BLaER1 treated with 17β-estradiol and CSF1 and Interleukin-3, amounts not matched to agents 10 nM and 100 nM (cell line): ENCODE measurements around the gene POLH.

Experiments
- H3K27ac ChIP-seq, 11 experiments: shearing (Covaris generic); formaldehyde crosslinking; 2 replicates each; pipeline ENCODE4 v1.8.1; 2022
- H3K27me3 ChIP-seq, 11 experiments: shearing (Covaris generic); formaldehyde crosslinking; 2 replicates each; pipeline ENCODE4 v1.8.1; 2022
- H3K36me3 ChIP-seq, 11 experiments: shearing (Covaris generic); formaldehyde crosslinking; 2 replicates each; pipeline ENCODE4 v1.8.1; 2022
- H3K4me1 ChIP-seq, 10 experiments: shearing (Covaris generic); formaldehyde crosslinking; 2 replicates each; pipeline ENCODE4 v1.8.1; 2022
- H3K4me2 ChIP-seq, 11 experiments: shearing (Covaris generic); formaldehyde crosslinking; 2 replicates each; pipeline ENCODE4 v1.8.1; 2022
- H3K4me3 ChIP-seq, 10 experiments: shearing (Covaris generic); formaldehyde crosslinking; 2 replicates each; pipeline ENCODE4 v1.8.1; 2022
- H3K9ac ChIP-seq, 11 experiments: shearing (Covaris generic); formaldehyde crosslinking; 2 replicates each; pipeline ENCODE4 v1.8.1; 2022
- H3K9me3 ChIP-seq, 11 experiments: shearing (Covaris generic); formaldehyde crosslinking; replicated peaks in 1 of 11; 2 replicates each; pipeline ENCODE4 v1.8.1; 2022
- H4K20me1 ChIP-seq, 11 experiments: shearing (Covaris generic); formaldehyde crosslinking; 2 replicates each; pipeline ENCODE4 v1.8.1; 2022
- Cebpa-rat ChIP-seq, 11 experiments: shearing (Covaris generic); IDR thresholded peaks; 2 replicates each; pipeline ENCODE4 v1.8.1; 2022

The POLH gene

GRCh38 chr6:43559328-43559727 is 16.7 kb upstream of the POLH start:
- Histone ChIP-seq H3K27ac (no peak overlapping the region), H3K9ac (no peak overlapping the region), H3K27me3 (no peaks in the 10 kb centered on the region), H3K4me1 (no peaks in the 10 kb centered on the region), H3K36me3 (peaks cover 99 to 100% (median 100%) of the 10 kb centered on the region in 11 experiments), H3K4me2 (no peak overlapping the region), H4K20me1 (peaks cover 0 to 10% (median 0%) of the 10 kb centered on the region in 11 experiments; a peak in 2 of 22 replicates), H3K9me3 (no peaks in the 10 kb centered on the region), H3K4me3 (no peak overlapping the region)
- TF ChIP-seq Cebpa-rat (IDR thresholded peaks at IDR 0.05): no peak

- Histone ChIP-seq H3K36me3 (peaks cover 66 to 81% (median 76%) of the 10 kb centered on the region in 11 experiments), H3K9ac (no peak overlapping the region), H3K9me3 (no peaks in the 10 kb centered on the region), H3K27ac (no peak overlapping the region), H3K4me1 (peaks cover 6 to 16% (median 12%) of the 10 kb centered on the region in 10 experiments; a peak in 19 of 20 replicates), H3K4me3 (no peak overlapping the region), H3K4me2 (no peak overlapping the region), H3K27me3 (no peaks in the 10 kb centered on the region), H4K20me1 (peaks cover 0 to 75% (median 30%) of the 10 kb centered on the region in 11 experiments; a peak in 14 of 22 replicates)
- TF ChIP-seq Cebpa-rat (IDR thresholded peaks at IDR 0.05): no peak
Measured at GRCh38 chr6:43570876-43571441, 5.0 kb upstream of the POLH start.

GRCh38 chr6:43572015-43572414 is 4.0 kb upstream of the POLH start:
- H3K4me1 ChIP-seq: peaks cover 6 to 17% (median 12%) of the 10 kb centered on the region in 10 experiments; a peak in 19 of 20 replicates

GRCh38 chr6:43575105-43575771 is 747 bp upstream of the POLH start:
- Histone ChIP-seq H3K27me3 (no peaks in the 10 kb centered on the region), H3K36me3 (peaks cover 23 to 55% (median 43%) of the 10 kb centered on the region in 11 experiments), H3K4me1 (peaks cover 22 to 34% (median 30%) of the 10 kb centered on the region in 10 experiments), H4K20me1 (peaks cover 0 to 64% (median 30%) of the 10 kb centered on the region in 11 experiments; a peak in 14 of 22 replicates), H3K4me3 (peak overlapping the region; percentile 80 to 99 (median 95)), H3K9ac (peak overlapping the region; percentile 73 to 96 (median 85)), H3K4me2 (peak overlapping the region; percentile 80 to 97 (median 91)), H3K9me3 (peaks cover 0 to 10% (median 8%) of the 10 kb centered on the region in 11 experiments; a peak in 10 of 22 replicates), H3K27ac (peak overlapping the region in 10 of 11 experiments; percentile 47 to 90 (median 78); a peak in 20 of 22 replicates)
- TF ChIP-seq Cebpa-rat (IDR thresholded peaks at IDR 0.05): no peak

More at GRCh38 chr6:43572015-43572414, 4.0 kb upstream of the POLH start:
- Histone ChIP-seq H3K4me3 (no peak overlapping the region), H3K4me2 (no peak overlapping the region), H3K9me3 (no peaks in the 10 kb centered on the region), H3K9ac (no peak overlapping the region), H4K20me1 (peaks cover 0 to 71% (median 30%) of the 10 kb centered on the region in 11 experiments; a peak in 14 of 22 replicates), H3K27me3 (no peaks in the 10 kb centered on the region), H3K36me3 (peaks cover 55 to 71% (median 66%) of the 10 kb centered on the region in 11 experiments), H3K27ac (no peak overlapping the region)
- no peak for TF ChIP-seq Cebpa-rat (IDR thresholded peaks at IDR 0.05)

- peak overlapping the region in 9 of 11 experiments; percentile 67 to 87 (median 81); a peak in 16 of 22 replicates for H3K4me2 ChIP-seq
- H3K9me3 ChIP-seq: peaks cover 0 to 10% (median 8%) of the 10 kb centered on the region in 11 experiments; a peak in 10 of 22 replicates
- H3K27me3 ChIP-seq: no peaks in the 10 kb centered on the region
- TF ChIP-seq Cebpa-rat (IDR thresholded peaks at IDR 0.05): no peak
- peaks cover 19 to 41% (median 31%) of the 10 kb centered on the region in 11 experiments for H3K36me3 ChIP-seq
- H3K4me1 ChIP-seq: peaks cover 19 to 33% (median 29%) of the 10 kb centered on the region in 10 experiments
- H3K4me3 ChIP-seq: peak overlapping the region in 1 of 10 experiments; percentile 5; a peak in 1 of 20 replicates
- H3K9ac ChIP-seq: no peak overlapping the region
- no peak overlapping the region for H3K27ac ChIP-seq
- peaks cover 0 to 40% (median 11%) of the 10 kb centered on the region in 11 experiments; a peak in 11 of 22 replicates for H4K20me1 ChIP-seq
Measured at GRCh38 chr6:43578748-43579147, 2.8 kb downstream of the POLH start.

DNA sequence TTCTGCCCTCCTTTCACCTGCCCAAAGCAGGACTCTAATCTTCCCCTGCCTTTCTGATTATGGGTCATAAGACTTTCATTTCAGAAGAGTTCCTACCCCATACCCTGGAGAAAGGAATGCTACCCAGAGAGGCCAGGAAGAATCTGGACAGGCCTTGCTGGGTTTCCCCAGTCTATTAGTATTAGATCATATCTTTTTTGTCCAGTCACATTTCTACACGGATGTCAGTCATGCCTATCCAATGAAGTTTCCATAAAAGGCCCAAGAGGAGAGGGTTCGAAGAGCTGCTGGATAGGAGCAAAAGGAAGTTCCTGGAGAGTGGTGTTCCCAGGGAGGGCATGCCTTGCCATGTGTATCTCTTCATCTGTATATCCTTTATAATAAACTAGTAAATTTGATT is 3.2 kb downstream of the POLH start:
- Histone ChIP-seq H3K9me3 (peaks cover 0 to 10% (median 8%) of the 10 kb centered on the region in 11 experiments; a peak in 10 of 22 replicates), H4K20me1 (peaks cover 0 to 36% (median 7%) of the 10 kb centered on the region in 11 experiments; a peak in 10 of 22 replicates), H3K4me3 (peak overlapping the region in 1 of 10 experiments; percentile 5; a peak in 2 of 20 replicates), H3K9ac (no peak overlapping the region), H3K27ac (no peak overlapping the region), H3K4me1 (peaks cover 19 to 29% (median 25%) of the 10 kb centered on the region in 10 experiments), H3K36me3 (peaks cover 23 to 42% (median 35%) of the 10 kb centered on the region in 11 experiments), H3K4me2 (peak overlapping the region in 9 of 11 experiments; percentile 67 to 87 (median 81); a peak in 12 of 22 replicates), H3K27me3 (no peaks in the 10 kb centered on the region)
- no peak for TF ChIP-seq Cebpa-rat (IDR thresholded peaks at IDR 0.05)

- no peak for TF ChIP-seq Cebpa-rat (IDR thresholded peaks at IDR 0.05)
- no peak overlapping the region for H3K27ac ChIP-seq
- peaks cover 0 to 10% (median 8%) of the 10 kb centered on the region in 11 experiments; a peak in 10 of 22 replicates for H3K9me3 ChIP-seq
- H3K9ac ChIP-seq: no peak overlapping the region
- H4K20me1 ChIP-seq: peaks cover 0 to 41% (median 3%) of the 10 kb centered on the region in 11 experiments; a peak in 9 of 22 replicates
- peaks cover 61 to 80% (median 72%) of the 10 kb centered on the region in 11 experiments for H3K36me3 ChIP-seq
- H3K4me2 ChIP-seq: no peak overlapping the region
- peaks cover 6 to 16% (median 9%) of the 10 kb centered on the region in 10 experiments for H3K4me1 ChIP-seq
- no peak overlapping the region for H3K4me3 ChIP-seq
- H3K27me3 ChIP-seq: no peaks in the 10 kb centered on the region
Measured at GRCh38 chr6:43582911-43583310, 6.9 kb downstream of the POLH start.

GRCh38 chr6:43584892-43585570 is 9.0 kb downstream of the POLH start:
- no peak overlapping the region for H3K9ac ChIP-seq
- H3K4me1 ChIP-seq: no peaks in the 10 kb centered on the region
- peaks cover 78 to 85% (median 84%) of the 10 kb centered on the region in 11 experiments for H3K36me3 ChIP-seq
- no peak overlapping the region for H3K4me3 ChIP-seq
- no peak overlapping the region for H3K4me2 ChIP-seq
- peaks cover 0 to 38% (median 0%) of the 10 kb centered on the region in 11 experiments; a peak in 8 of 22 replicates for H4K20me1 ChIP-seq
- no peaks in the 10 kb centered on the region for H3K9me3 ChIP-seq
- no peaks in the 10 kb centered on the region for H3K27me3 ChIP-seq
- H3K27ac ChIP-seq: no peak overlapping the region
- no peak for TF ChIP-seq Cebpa-rat (IDR thresholded peaks at IDR 0.05)
